Stimulated activated CD4-positive, alpha-beta T cell treated with anti-CD3 and anti-CD28 coated beads, TNF-alpha, amount 100 ng/mL, for 4 hours (primary cell): ENCODE results near the gene FAM241A.

Experiments
- DNase-seq, 3 experiments: peaks; one replicate each; pipeline ENCODE4 v3.0.0-alpha.2; 2020; ENCODE audit warnings: low read depth in 3 of 3

The FAM241A gene

DNA sequence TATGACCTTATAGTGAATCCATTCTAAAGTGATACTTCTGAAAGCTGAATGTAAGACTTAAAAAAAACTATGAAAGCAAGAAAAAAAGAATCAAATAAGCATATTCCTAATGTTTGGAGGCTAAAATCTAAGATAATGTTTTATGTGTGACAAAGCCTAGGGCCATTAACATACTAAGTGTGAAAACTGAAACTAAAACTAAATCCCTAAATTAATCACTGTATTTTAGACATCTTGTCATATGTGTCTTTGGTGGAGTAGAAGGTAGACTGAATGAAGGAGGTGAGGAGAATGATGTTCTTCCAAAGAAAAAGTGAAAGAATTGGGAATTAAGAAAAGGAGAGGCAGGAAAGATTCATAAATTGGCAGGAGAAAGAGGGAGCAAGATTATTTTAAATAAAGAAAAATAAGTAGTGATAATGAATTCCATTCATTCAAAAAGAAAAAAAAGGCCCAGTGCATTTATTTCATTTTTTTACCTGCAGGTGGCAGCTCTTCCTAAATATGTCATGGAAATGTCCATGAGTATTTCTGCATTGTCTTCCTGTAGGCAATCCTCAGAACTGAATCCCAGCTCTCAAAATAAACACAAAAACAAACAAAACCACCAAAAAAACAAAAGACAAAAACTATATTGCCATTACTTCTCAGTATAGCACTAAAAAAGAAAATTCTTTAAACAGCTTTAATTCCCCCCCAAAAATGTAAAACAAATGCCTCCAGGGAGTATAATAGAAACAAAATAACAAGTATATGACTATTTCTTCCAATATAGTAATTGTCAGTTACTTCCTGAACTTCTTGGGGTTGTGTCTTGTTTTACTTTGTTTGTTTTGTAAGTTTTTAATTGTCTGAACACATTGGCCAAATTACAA is 69.4 kb downstream of the FAM241A start:
- no peak for DNase-seq

DNA sequence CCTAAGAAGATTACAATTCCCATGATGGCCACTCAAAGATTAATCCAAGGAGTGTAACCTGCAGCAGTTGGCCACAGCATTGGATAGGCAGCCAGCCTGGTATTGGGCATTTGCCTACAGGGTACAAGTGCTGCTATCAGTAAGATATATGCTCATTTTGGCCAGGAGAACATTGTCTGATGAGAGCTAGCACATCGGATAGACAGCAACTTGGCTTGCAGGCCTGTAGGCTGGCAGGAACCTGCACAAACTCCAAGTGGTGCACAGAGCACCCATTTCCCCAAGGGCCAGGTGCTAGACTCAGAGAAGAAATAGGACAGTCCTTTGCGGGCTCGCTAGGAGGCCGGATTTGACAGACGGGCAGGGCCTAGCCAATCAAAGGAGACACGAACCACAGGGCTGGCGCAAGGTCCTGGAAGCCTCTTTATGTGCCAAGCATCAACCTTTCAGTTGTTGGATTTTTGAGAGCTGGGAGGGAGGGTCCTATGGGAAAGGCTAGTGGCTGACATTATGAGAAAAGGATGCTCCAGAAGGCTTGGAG is 74.6 kb downstream of the FAM241A start:
- DNase-seq, result no peak

DNA sequence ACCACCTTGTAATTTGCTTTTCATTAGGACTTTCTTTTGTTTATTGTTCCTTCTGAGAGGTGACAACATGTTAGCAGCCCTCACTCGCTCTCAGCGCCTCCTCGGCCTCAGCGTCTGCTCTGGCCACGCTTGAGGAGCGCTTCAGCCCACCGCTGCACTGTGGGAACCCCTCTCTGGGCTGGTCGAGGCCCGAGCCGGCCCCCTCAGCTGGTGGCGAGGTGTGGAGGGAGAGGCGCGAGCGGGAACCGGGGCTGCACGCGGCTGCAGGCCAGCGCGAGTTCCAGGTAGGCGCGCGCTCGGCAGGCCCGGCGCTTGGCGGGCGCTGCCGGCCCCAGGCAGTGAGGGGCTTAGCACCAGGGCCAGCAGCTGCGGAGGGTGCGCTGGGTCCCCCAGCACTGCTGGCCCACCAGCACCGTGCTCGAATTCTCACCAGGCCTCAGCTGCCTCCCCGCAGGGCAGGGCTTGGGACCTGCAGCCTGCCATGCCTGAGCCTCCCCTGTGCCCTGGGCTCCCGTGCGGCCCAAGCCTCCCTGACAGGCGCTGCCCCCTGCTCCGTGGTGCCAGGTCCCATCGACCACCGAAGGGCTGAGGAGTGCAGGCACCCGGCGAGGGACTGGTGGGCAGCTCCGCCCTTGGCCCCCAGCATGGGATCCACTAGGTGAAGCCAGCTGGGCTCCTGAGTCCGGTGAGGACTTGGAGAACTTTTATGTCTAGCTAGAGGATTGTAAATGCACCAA is 77.1 kb downstream of the FAM241A start:
- no peak for DNase-seq

DNA sequence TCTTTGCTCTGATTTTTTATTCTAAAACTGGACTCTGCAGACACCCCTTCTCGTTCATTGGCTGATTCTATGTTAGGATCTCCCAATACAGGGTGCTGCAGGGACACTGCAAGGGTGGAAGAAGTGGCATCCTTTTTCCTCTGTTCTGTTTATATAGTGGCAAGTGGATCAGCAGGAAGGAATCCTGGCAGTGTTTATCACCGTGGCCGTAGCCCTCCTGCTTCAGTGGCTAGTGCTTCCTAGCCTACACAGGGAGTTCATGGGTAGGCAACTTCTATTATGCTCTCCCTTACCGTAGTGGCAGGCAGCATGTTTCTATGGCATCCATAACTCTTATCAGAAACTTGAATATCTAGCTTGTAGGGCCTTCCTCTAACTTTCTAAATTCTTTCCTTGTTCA is 79.9 kb downstream of the FAM241A start:
- no peak for DNase-seq

DNA sequence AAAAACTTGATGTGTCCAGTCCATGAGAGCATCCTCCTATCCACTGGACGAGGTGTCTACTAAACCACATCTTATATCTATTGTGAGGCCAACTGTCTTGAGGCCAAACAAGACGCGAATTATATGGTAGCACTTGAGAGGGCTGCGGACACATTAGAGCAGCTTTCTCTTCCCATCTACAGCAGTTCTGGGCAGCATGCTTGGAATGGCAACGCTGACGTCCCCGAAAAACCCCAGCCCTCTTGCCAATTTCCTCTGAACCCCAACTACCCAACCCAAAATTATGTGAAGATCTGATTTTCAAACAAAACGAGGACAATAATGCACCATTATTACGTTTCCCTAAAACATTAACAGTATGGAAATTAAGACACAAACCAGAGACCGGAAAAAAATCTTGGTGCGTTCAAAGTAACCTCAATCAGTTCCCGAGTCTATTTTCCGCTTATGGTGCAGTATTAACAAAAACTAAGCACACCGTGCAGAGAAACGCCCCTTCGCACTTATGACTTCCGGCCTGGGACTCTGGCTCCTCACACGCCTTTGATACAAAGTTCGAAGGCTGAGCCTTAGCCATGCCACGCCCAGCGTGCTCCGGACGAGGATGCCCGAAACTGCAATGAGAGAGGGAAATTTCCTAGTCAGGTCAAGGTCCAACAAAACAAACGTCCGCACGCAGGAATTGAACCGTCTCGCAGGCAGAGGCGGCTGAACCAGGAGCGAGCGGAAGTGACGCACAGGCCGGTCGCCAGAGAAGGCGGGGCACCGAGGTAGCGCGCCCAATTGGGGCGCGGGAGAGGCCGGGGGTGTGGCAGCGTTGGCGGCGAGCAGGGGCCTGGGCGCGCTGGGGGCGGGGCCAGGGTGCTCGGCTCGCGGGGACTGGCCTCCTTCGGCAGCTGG is 85.9 kb downstream of the FAM241A start:
- DNase-seq, result peak; percentile 93 to 95 (median 93)

DNA sequence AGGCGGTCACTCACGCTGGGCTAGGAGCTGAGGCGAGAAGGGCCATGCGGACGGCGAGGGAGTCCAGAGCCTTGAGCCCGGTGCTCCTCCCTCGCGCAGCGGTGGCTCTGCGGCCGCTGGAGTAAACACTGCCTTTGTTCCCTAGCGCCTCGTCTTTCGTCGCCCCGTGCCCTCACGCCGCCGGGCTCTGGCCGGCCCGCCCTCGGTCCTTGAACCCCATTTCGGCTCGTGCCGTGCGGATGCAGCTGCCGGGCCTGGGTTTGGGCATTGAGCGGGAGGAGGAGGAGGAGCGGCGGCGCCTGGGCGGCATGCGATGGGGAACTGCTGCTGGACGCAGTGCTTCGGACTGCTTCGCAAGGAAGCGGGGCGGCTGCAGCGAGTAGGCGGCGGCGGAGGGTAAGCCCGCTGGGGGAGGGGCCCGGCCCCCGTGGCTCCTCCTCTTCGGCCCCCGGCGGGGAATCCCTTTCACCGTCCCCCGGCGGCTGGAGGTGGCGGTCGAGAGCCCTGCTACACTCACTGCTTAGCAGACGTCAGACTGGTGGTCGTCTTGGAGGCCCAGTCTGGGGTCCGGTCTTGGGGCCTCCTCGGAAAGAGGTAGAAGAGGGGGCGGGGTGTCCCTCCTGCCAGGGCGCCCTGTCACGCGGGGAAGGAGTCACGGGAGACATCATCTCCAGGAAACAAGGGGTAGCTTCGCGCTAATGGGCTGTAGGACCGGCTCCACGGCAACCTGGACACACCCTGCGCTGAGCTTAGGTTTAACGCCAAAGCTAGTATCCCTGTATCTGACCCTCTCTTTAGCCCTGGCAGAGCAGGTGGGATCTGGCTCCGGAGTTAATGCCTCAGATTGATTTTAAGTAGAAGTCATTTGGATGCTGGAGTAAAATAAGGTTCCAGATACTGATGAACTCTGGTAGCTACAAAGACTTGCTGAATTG is 86.8 kb downstream of the FAM241A start, which contains the start of gene AP1AR:
Gene AP1AR (plus strand): TSS at position 9 of the 935 bp plus-strand sequence. CDS start 305 bp downstream, at position 314.
- peak; percentile 50 to 72 (median 61) for DNase-seq

DNA sequence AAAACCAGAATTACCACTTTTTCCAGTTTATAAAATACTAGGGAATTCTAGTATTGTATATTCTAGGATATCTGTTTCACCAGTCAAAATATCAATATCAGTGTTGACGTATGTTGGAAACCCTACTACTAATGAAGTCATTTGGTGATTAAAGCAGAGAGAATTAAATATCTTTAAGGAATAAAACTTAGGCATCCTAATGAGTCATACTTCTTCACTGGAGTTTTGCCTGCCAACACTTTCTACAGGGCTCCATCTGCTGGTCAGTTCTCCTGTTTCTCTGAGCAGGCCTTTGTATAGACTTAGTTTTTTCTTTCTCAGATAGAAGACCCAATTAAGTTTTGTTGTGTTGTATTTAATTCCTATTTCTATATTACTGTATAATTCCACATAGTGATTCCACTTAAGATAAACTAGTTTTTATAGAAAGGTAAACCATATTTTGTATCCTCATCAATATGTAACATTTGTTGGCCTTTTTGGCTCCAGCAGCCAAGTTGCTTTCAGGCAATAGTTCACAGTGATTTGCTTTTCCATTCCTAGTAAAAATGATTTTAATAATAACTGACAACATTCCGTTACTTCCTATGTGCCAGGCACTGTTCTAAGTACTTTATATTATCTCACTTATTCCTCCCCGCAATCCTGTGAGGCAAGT is 89.8 kb downstream of the FAM241A start:
- peak in 2 of 3 experiments; percentile 23 to 29 for DNase-seq

DNA sequence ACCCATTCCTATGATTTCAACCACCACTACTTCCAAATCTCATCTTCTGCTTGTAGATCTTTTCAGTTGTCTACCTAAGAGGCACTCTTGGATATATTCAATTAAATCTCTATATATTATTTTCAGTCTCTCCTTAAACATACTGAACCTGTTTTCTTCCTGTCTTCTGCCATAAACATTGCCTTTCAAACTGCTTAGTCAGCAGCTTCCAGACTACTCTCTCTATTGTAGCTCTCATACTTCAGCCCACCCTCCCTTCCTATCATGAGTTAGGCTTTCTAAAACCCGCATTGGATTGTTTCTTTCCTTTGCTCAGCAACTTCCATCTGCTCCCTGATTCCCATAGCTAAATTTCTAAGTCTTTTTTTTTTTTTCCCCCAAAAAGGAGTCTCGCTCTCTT is 90.8 kb downstream of the FAM241A start:
- DNase-seq, result no peak

DNA sequence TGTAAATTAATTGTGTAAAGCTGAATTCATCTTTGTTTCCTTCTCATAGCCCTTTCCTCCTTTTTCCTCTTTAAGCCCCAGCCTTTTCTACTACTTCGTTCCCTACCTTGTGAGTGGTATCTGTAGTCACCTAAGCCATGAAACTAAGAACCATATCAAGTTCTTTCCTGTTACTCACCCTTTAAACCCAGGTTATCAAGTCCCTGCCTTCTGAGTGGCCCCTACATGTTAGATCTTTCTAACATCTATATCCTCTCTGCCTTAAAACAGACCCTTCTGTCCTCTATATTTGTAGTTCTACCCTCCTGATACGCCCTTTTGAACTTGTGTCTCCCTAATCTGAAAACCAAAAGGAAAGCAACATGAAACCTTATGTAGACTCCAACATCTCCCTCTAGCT is 93.6 kb downstream of the FAM241A start:
- DNase-seq, result no peak
